Vagina (tissue), 2 donors: ENCODE measurements around the gene ADAMTSL5. TPM values are rescaled to one million over a fixed set of nuclear protein-coding genes. Genes with fewer than 3 reads are reported as not detected.

Source experiments
- DNase-seq, 2 donors: peaks; one replicate each; pipeline ENCODE4 v3.0.0-alpha.2; 2017; ENCODE audit errors: extremely low spot score in 2 of 2
- H3K27ac ChIP-seq: fragments of 200-600 bp; sonication (generic); one replicate; pipeline ENCODE4 v1.5.1; 2019
- H3K27me3 ChIP-seq: fragments of 200-600 bp; sonication (generic); one replicate; pipeline ENCODE4 v1.5.1; 2019
- H3K36me3 ChIP-seq, 2 donors: fragments of 200-600 bp; sonication (generic); one replicate each; pipeline ENCODE4 v1.5.1; 2017 to 2019
- H3K4me1 ChIP-seq: fragments of 200-600 bp; sonication (generic); one replicate; pipeline ENCODE4 v1.5.1; 2019
- H3K4me3 ChIP-seq, 2 donors: fragments of 200-600 bp; sonication (generic); 1 replicate in 1 of 2; 2 replicates in 1 of 2; pipeline ENCODE4 v1.5.1; 2016 to 2019
- H3K9me3 ChIP-seq: fragments of 200-600 bp; sonication (generic); one replicate; pipeline ENCODE4 v1.5.1; 2019
- POLR2A ChIP-seq, 2 donors: fragments of 450-650 bp; IDR thresholded peaks; one replicate each; pipeline ENCODE4 v1.6.1; 2017; ENCODE audit warnings: antibody characterized with exemption in 2 of 2, mild to moderate bottlenecking in 2 of 2, moderate library complexity in 2 of 2
- POLR2AphosphoS5 ChIP-seq, 2 donors: sonication (generic); formaldehyde crosslinking; IDR thresholded peaks; one replicate each; pipeline ENCODE4 v1.9.0; 2017; ENCODE audit warnings: antibody characterized with exemption in 2 of 2, mild to moderate bottlenecking in 2 of 2, low read depth in 1 of 2; ENCODE audit not compliant: insufficient read depth in 1 of 2
- intact Hi-C: fragments of 100-400 bp; cut with DNase I; formaldehyde crosslinking; loops from one replicate; pipeline ENCODE4 v1.15.1; 2023
- total RNA-seq: library from RNA; depleted of rRNA; stranded (reverse); fragments of >200 nt; gene quantifications from one replicate; pipeline ENCODE4 v1.2.3, GENCODE V29; 2016
- TF ChIP-seq, protein P1 (sequence below), 3 experiments: fragments of 450-650 bp in 2 of 3; fragments of 200-600 bp in 1 of 3; sonication (generic) in 1 of 3; IDR thresholded peaks; one replicate each; pipeline ENCODE4 v1.5.1; 2017 to 2019; ENCODE audit warnings: antibody characterized with exemption in 3 of 3, mild to moderate bottlenecking in 2 of 3, moderate library complexity in 2 of 3

Gene ADAMTSL5
- 22.6 TPM for total RNA-seq

DNA sequence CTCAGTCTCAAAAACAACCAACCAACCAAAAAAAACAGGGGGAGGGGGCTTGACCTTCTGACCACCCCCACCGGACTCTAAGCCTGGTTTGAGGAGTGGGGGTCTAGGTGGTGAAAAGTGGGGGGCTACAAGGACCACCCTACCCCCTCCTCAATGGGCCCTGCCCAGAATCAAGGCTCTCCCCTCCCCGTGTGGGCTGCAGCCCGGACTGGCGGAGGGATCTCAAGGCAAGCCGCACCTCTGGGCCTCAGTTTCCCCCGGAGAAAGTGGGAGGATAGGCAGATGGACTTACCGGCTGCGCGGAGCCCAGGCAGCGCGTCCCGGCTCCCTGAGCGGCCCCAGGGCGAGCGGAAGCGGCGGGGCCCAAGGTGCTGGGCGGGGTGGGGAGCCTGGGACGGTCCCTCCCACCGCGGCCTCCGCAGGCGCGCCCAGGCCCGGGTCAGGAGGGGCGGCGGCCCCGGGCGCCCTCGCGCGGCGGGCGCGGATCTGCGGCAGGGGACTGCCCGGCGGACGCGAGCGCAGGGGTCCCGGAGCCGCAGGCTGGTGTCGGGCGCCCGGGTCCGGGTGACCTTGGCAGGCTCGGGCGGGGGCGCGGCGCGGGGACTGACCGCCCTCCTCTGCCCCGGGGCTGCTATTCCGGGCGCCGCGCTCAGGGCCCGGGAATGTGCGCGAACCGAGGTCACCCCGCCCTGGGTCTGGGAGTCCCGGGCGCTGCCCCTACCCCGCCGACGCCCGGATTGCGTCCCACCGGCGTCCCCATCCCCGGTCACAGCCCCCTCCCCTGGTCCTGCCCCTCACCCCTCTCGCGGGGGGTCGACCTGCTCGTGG lies at the start of gene ADAMTSL5:
ADAMTSL5 (minus strand) TSS at position 349 of the 828 bp plus-strand sequence. CDS start 2,076 bp downstream, outside the sequence.
- no peak for DNase-seq

DNA sequence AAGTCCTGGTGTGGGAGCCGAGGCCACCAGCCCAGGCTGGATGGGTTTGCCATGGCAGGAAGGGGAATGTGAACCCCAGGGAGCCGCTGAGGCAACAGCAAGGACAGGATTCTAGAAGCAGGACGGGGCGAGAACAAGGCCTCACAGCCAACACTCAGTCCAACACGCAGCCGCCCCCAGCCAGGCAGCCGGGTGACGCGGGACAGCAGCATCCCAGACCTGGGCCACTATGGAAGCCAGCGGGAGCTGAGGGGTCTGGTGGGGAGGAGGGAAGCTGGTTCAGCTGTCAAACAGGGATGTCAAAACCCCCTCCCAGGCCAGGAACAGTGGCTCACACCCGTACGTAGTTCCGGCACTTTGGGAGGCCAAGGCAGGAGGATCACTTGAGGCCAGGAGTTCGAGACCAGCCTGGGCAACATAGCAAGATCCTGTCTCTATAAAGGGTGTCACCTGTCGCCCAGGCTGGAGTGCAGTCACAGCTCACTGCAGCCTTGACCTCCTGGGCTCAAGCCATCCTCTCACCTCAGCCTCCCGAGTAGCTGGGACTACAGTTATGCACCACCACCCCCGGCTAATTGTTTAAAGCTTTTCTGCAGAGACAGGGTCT lies 48.5 kb upstream of the ADAMTSL5 start:
- H3K9me3 ChIP-seq, result no peaks in the 10 kb centered on the region
- no peak overlapping the region for H3K27ac ChIP-seq
- no peak overlapping the region for H3K4me3 ChIP-seq
- no peak for DNase-seq
- peaks cover 0 to 3% of the 10 kb centered on the region in 2 donors for H3K36me3 ChIP-seq
- peaks cover 24% of the 10 kb centered on the region for H3K4me1 ChIP-seq
- intact Hi-C loops, result no loop called here
- no peaks in the 10 kb centered on the region for H3K27me3 ChIP-seq
- TF ChIP-seq POLR2AphosphoS5 (IDR thresholded peaks at IDR 0.05; ENCODE audit: insufficient read depth in 1 of 2, low read depth in 1 of 2) (no peak), POLR2A (IDR thresholded peaks at IDR 0.05) (no peak)
- TF ChIP-seq, protein P1, sequence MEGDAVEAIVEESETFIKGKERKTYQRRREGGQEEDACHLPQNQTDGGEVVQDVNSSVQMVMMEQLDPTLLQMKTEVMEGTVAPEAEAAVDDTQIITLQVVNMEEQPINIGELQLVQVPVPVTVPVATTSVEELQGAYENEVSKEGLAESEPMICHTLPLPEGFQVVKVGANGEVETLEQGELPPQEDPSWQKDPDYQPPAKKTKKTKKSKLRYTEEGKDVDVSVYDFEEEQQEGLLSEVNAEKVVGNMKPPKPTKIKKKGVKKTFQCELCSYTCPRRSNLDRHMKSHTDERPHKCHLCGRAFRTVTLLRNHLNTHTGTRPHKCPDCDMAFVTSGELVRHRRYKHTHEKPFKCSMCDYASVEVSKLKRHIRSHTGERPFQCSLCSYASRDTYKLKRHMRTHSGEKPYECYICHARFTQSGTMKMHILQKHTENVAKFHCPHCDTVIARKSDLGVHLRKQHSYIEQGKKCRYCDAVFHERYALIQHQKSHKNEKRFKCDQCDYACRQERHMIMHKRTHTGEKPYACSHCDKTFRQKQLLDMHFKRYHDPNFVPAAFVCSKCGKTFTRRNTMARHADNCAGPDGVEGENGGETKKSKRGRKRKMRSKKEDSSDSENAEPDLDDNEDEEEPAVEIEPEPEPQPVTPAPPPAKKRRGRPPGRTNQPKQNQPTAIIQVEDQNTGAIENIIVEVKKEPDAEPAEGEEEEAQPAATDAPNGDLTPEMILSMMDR (IDR thresholded peaks at IDR 0.05), result no peak

More for the DNA sequence above, at the start of gene ADAMTSL5:
- Histone ChIP-seq H3K27ac (peak within 1 kb of the TSS; percentile 87), H3K36me3 (no peaks in the 10 kb centered on the region), H3K9me3 (no peaks in the 10 kb centered on the region), H3K27me3 (no peaks in the 10 kb centered on the region), H3K4me1 (peaks cover 54% of the 10 kb centered on the region), H3K4me3 (peak within 1 kb of the TSS; percentile 55 to 59)
- TF ChIP-seq POLR2A (IDR thresholded peaks at IDR 0.05) (peak in 1 of 2 donors; percentile 53), POLR2AphosphoS5 (IDR thresholded peaks at IDR 0.05; ENCODE audit: insufficient read depth in 1 of 2, low read depth in 1 of 2) (peak in 1 of 2 donors; percentile 76)
- TF ChIP-seq, protein P1 (IDR thresholded peaks at IDR 0.05), result no peak
- intact Hi-C loops, result no loop called here

DNA sequence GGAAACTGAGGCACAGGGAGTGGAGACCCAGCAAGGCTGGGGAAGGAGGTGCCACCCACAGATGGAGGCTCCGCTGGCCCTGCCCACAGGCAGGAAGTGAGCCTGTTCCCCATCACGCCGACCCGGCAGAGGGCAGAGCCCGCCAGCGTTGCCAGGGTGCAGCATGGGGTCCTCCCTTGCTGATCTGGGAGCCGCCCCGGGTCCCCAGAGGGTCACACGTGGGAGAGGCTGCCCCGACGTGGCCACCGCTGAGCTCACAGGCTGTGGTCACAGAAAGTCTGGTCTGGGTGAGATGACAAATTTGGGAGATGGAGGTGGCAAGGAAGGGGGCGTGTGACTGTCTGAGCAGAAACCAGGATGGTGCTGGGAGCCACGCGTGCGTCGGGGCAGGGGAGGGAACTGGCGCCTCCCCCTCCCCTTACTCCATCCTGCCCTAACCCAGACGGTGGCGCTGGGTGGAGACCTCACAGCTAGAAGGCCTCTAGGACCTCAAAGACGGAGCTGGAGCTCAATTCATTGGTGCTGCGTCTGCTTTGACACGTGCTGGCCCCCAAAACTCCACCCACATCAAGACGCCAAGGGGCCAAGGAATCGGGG lies 47.6 kb upstream of the ADAMTSL5 start:
- Histone ChIP-seq H3K4me1 (peaks cover 14% of the 10 kb centered on the region), H3K4me3 (no peak overlapping the region), H3K27me3 (no peaks in the 10 kb centered on the region), H3K27ac (no peak overlapping the region), H3K36me3 (peaks cover 0 to 4% of the 10 kb centered on the region in 2 donors), H3K9me3 (no peaks in the 10 kb centered on the region)
- DNase-seq, result no peak
- TF ChIP-seq POLR2A (IDR thresholded peaks at IDR 0.05), result no peak
- intact Hi-C loops, result no loop called here

- intact Hi-C loops, result no loop called here
- Histone ChIP-seq H3K4me3 (no peak overlapping the region), H3K36me3 (peaks cover 0 to 4% of the 10 kb centered on the region in 2 donors), H3K27ac (no peak overlapping the region), H3K9me3 (no peaks in the 10 kb centered on the region), H3K27me3 (no peaks in the 10 kb centered on the region), H3K4me1 (peaks cover 12% of the 10 kb centered on the region)
- TF ChIP-seq, protein P1 (IDR thresholded peaks at IDR 0.05), result no peak
- TF ChIP-seq POLR2A (IDR thresholded peaks at IDR 0.05), result no peak
- no peak for TF ChIP-seq POLR2AphosphoS5 (IDR thresholded peaks at IDR 0.05; ENCODE audit: insufficient read depth in 1 of 2, low read depth in 1 of 2)
- no peak for DNase-seq
These were observed 45.7 kb upstream of the ADAMTSL5 start for GRCh38 chr19:1558552-1558951.

- intact Hi-C loops, result no loop called here
- H3K27me3 ChIP-seq, result no peaks in the 10 kb centered on the region
- no peak for DNase-seq
- H3K4me3 ChIP-seq, result no peak overlapping the region
- no peaks in the 10 kb centered on the region for H3K9me3 ChIP-seq
- peaks cover 12% of the 10 kb centered on the region for H3K4me1 ChIP-seq
- H3K36me3 ChIP-seq, result peaks cover 0 to 4% of the 10 kb centered on the region in 2 donors
- TF ChIP-seq POLR2A (IDR thresholded peaks at IDR 0.05), result no peak
- TF ChIP-seq POLR2AphosphoS5 (IDR thresholded peaks at IDR 0.05; ENCODE audit: insufficient read depth in 1 of 2, low read depth in 1 of 2), result no peak
- TF ChIP-seq, protein P1 (IDR thresholded peaks at IDR 0.05), result no peak
- H3K27ac ChIP-seq, result no peak overlapping the region
These were observed 43.7 kb upstream of the ADAMTSL5 start for GRCh38 chr19:1556390-1557070.
